DMS153 treated with DMSO at 0.1 percent for 48 hours (cell line): ENCODE results near the gene TUBA4B.
A peak's percentile ranks its signal among the peaks of the same experiment; 100 is the strongest.

ENCODE experiments used
- DNase-seq: peaks from one replicate; lab custom pipeline; 2025; ENCODE audit not compliant: unreplicated experiment; lab: John Stamatoyannopoulos, UW

The TUBA4B gene

GRCh38 chr2:219252900-219253752 is at the start of gene TUBA4B:
TUBA4B (plus strand) TSS chr2:219253243; CDS start chr2:219253408, 165 bp downstream.
- DNase-seq = no peak

GRCh38 chr2:219204425-219205164 is 48.4 kb upstream of the TUBA4B start:
- DNase-seq = no peak

DNA sequence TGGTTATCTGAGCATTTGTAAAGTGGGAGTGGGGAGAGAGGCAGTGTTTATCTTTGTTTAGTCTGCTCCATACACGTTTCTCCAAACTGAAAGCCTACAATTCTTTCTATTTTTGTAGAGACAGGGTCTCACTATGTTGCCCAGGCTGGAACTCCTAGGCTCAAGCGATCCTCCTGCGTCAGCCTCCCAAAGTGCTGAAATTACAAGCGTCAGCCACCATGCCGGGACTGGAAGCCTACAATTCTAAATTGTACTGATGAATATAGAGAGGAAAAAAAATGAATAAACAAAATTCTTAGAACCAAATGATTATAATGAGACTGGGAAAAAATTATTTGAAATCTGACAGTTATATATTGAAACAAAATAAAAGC is 47.9 kb upstream of the TUBA4B start:
- no peak for DNase-seq

DNA sequence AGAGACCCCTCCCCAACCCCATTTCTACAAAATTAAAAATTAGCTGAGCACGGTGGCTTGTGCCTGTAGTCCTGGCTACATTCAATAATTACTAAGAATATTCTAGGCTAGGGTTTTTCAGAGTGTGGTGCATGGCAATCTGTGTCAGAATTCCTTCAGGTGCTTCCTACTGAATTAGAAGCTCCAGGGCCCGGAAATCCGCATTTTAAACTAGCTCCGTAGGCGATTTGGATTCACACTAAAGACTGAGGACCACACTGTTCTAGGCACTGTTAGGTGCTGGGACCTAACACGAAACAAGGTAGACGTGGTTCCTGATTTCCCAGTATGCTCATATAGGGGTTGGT is 47.1 kb upstream of the TUBA4B start:
- DNase-seq = no peak

DNA sequence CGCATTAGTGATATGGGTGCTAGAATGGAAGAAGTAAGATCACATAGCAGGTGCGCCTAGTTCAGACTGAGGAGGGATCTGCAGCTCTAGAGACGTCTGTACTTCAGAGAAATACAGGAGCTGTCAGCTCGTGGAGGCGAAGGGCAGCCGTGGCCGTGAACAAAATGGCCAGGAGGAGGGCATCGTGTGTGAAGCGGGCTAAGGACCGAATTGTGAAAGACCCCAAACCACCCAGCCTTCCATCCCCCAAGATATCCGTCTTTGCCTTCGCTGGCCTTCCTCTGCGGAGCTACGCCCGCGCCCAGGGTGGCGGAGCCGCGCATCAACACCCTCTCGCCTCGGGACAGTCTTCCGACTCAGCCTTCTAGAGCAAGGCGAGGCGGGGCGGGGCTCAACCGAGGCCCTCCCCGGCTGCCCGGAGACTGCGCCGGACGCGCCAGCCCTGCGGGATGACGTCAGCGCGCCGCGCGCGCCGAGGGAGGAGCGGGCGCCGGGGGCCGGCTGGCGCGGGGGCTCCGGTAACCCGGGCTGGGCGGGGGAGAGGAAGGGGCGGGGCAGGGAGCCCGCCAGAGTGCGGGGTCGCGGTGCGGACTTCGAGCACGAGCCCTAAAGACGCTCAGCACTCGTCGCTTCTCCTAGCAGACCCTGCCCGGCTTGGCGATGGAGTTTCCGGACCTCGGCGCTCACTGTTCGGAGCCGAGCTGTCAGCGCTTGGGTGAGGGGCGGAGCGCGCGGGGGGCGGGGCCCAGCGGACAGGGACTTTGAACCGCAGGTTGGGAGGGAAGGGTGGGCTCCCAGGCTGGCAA is 46.5 kb upstream of the TUBA4B start, which contains the start of gene ZFAND2B:
Gene ZFAND2B, plus strand, starts transcription at position 455 of the 806 bp plus-strand sequence. Its CDS starts 206 bp downstream, at position 661.
- peak; percentile 67 for DNase-seq

- DNase-seq = no peak
These were observed 45.7 kb upstream of the TUBA4B start for GRCh38 chr2:219207134-219207883.

- DNase-seq = no peak
These were observed 44.9 kb upstream of the TUBA4B start for GRCh38 chr2:219207884-219208740.

- DNase-seq = no peak
These were observed 43.5 kb upstream of the TUBA4B start for GRCh38 chr2:219209236-219210195.

DNA sequence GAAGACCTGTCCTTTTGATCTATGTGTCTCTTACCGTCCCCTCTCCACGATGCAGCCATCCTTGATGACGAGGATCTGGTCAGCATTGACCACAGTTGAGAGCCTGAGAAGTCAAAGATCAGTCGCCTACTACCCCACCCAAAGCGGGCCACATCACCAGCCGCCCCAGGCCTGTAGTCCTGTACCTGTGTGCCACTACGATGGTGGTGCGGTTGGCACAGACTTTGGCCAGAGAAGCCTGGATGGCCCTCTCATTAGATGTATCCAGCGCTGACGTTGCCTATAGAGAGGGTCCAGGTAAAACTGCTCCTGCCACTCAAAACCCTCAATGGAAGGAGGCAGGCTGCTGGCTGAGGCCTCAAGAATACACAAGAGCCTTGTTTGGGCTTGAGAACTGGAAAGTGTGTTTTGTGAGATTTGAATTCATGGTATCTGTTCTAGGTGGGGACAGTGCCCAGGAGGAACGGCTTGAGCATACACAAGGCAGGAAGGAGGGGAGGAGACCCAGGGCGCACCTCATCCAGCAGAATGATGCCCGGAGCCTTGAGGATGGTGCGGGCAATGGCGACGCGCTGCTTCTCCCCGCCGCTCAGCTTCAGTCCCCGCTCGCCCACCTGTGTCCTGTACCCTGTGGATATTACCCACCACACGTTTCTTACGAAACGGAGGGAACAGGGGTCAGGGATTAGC is 42.7 kb upstream of the TUBA4B start:
- DNase-seq = no peak

DNA sequence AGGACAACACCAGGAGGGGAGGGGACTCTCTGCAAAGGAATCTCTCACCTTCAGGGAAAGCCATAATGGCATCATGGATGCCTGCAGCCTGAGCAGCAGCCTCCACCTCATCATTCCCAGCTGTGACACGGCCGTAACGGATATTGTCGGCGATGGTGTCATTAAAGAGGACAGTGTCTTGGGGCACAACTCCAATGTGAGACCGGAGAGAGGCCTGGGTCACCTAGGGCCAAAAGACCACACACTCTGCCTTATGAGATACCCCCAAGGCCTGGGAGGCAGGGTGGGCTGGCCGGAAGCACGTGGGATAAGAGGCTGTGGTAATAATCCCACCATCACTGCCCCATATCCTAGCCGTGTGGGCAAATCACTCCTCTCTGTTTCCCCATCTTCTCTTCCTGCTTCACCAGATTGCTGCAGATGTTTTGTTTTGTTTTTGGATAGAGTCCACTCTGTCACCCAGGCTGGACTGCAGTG is 42.1 kb upstream of the TUBA4B start:
- DNase-seq = no peak

GRCh38 chr2:219213026-219213415 is 40.0 kb upstream of the TUBA4B start:
- DNase-seq = no peak

DNA sequence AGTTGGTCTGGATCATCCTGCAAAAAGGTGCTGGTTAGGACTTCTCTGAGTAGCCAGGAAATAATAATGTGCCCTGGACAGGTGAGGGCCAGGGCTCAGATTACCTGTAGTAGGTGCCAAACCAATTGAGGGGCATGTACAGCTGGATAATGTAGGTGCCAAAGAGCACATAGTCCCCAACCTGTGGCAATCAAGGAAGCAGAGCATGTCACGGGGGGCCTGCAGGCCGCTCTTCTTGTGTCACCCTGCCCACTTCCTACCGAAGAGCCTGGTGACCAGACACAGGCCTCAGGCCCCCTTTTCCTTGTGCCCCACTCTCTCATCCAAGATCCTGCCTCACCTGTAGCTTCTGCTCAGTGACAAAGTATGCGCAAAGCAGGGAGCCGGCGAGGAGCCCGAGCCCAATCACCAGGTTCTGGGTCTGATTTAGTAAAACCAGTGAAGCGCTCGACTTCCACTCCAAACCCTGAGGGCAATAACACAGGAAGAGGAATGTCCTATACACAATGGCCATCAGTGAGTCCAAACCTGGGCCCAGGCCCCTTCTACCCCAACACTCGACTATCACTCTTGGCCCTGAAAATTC is 39.5 kb upstream of the TUBA4B start:
- DNase-seq = no peak

DNA sequence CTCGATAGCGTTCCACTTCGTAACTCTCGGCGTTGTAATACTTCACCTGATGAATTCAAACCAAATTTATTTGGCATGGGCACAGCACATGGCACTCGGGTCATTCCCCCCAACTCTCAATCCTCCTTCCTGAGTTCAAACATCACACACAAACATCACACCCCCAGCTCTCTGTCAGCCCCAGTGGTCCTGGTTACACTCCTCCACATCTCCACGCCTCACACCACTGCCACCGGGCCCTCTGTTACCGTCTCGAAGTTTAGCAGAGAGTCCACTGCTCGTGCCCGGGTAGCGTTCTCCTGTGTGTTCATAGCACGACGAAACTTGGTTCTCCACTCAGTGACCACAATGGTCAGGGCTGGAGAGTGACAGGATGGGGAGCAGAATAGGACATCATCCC is 38.9 kb upstream of the TUBA4B start:
- DNase-seq = no peak

- DNase-seq = no peak
These were observed 38.3 kb upstream of the TUBA4B start for GRCh38 chr2:219214786-219215185.

DNA sequence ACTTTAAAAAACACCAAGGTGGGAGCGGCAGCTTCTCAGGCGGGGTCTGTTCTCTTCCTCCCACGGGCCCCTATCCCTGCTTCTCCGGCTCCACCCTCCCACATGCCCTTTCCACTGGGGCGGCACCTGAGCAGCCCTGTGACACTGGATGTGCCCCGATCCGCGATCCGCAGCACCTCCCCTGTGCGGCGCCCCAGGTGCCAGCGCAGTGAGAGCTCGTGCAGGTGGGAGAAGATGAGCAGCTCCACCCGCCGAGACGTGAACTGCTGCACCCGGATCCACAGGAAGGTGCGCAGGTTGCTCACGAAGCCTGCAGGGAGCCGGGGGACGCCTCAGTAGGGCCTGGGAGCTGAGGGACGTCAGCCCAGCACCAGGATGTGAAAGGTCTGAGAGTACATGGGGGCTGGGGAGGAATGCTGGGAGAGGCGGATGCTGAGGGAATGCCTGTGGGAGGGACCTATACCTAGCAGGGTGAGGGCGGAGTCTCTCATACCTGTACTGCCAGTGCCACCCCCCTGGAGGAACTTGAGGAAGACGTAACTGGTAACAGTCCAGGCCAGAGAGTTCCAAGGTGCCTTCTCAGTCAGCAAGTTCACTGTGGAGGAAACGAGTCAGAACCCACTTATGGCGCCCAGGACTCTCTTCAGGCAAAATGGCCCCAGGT is 37.0 kb upstream of the TUBA4B start:
- no peak for DNase-seq

GRCh38 chr2:219216535-219216915 is 36.5 kb upstream of the TUBA4B start:
- no peak for DNase-seq

- no peak for DNase-seq
These were observed 34.8 kb upstream of the TUBA4B start for GRCh38 chr2:219218217-219218731.
